NCI-H526 (cell line): ENCODE results near the gene CTDNEP1.

ENCODE experiments used
- DNase-seq, 2 experiments: peaks; one replicate each; lab custom pipeline; 2025; lab: John Stamatoyannopoulos, UW

CTDNEP1 gene

DNA sequence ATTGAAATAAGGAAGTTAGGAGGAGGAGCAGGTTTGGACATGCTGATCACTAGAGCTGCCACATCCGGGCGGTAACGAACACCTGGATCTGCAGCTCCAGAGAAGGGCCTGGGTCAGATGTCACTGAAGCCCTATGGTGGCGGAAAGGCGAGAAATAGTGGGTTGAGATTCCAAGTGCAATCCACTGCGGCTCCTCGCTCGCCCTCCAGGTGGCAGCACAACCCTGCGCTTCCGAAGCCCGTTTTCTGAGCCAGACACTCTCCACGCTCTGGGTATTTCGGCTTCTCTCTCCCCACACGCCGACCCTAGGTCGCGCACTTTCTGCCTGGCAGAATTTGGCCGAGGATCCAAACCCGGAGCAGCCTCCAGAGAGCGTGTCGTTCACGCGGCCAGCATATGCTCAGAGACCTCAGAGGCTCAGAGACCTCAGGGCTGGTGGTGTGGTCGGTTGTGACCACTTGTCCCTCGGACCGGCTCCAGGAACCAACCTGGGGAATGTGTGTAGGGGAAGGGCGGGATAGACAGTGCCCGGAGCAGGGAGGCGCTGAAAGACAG is 29.1 kb upstream of the CTDNEP1 start:
- peak; percentile 70 to 86 for DNase-seq

DNA sequence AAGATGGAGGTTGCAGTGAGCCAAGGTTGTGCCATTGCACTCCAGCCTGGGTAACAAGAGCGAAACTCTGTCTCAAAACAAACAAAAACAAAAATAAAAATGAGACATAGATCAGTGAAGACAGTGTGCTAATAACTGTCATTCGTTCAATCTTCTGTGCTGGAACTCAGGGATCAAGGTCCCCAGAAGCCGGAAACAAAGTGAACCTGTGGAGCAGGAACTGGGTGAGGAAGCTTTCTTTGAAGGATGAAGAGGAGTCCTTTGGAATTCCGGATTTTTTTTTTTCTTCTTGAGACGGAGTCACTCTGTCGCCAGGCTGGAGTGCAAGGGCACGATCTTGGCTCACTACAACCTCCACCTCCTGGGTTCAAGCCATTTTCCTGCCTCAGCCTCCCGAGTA is 27.9 kb upstream of the CTDNEP1 start:
- no peak for DNase-seq

DNA sequence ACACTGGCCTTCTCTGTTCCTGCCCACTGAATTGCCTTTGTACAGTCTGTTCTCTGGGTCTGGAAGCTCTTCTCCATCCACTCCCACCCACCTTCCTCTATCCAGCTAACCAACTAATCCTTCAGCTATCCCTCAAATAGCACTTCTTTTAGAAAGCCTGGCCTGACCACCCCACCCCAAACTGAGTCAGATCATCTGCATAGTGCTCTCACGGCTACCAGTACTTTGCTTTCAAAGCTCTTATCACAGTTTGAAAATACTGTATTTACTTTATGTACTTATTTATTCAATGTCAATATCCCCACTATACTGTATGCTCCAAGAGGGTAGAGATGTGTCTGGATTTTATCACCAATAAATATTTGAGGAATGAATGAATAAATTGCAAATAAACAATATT is 15.2 kb upstream of the CTDNEP1 start:
- no peak for DNase-seq

DNA sequence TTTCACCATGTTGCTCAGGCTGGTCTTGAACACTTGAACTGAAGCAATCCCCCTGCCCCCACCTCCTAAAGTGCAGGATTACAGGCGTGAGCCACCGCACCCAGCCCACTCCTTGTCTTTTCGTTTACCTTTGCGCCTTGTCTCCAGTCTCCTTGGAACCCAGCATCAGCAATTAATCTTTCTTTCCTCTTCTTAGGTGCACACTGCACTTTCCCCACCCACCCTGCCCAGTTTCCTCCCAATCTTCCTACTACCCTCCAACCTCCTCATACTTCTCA is 12.2 kb upstream of the CTDNEP1 start:
- no peak for DNase-seq

DNA sequence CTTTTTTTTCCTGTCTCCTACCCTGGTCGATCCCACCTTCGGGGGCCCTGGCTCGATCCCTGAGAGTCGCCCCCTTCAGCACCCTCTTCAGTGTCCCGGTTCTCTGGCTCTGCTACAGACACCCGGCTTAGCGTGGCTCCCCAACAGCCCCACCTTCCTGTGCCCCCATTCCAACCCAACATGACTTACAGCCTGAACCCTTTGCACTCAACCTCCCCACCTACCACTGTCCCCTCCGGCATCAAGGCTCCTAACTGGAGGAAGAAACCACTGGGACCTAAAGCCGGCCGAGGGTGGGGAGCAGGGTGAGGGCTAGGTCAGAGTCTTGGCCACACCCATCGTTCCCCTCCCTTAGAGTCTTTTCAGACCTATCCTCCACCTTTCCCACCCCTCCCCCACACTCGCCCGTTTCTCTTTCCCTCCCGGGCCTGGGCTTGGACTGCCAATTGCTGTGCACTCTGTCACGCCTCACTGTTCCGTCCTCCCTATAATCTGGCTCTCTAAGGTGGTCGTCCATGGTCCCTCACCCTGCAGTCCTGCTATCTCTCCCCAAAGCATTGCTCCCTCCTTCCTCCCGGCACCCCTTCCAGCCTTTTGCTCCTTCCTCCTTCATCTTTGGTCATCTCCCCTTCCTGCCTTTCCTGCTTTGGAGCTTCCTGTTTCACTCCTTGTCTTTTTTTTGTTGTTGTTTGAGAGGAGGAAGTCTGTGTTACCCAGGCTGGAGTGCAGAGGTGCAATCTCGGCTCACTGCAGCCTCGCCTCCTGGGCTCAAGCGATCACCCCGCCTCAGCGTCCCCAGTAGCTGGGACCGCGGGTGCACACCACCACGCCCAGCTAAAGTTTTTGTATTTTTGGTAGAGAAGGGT is 11.6 kb upstream of the CTDNEP1 start:
- DNase-seq: peak; percentile 34 to 70

DNA sequence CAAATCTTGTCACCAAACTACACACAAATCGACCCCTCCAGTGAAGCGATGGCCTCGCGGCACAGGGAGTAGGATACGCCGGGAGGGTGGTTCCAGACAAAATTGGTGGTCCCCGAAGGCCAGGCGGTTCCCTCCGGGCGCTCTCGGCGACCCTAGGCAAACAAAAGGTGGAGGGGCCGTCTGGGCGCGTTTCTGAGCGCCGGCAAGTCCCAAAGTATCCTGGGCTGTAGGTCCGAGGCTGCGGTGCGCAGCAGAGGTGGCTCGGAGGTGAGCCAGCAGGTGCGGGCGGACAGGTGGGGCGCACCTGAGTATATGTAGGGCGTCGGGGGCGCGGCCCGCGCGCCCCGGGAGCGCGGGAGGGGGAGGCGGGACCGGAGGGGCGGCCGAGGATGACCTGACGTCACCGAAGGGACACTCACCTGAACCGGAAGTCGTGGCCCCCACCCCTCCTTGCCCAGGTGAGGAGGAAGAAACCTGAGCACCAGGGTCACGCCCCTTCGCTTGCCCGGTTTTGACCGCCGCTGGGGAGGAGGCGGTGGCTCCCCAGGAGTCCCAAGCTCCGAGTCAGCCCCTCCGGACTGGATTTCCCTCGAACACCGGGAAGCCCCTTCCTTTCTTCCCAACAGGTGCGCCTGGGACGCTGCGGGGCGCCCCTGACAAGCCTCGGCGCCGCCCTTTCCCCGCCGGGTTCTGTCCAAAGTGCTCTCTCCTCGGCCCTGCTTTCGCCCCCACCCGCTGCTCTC is 10.8 kb upstream of the CTDNEP1 start, which contains the start of gene CLDN7:
TSS of gene CLDN7 (minus strand) at position 287 of the 743 bp plus-strand sequence. CDS start 435 bp downstream, outside the sequence.
- peak; percentile 65 to 91 for DNase-seq

DNA sequence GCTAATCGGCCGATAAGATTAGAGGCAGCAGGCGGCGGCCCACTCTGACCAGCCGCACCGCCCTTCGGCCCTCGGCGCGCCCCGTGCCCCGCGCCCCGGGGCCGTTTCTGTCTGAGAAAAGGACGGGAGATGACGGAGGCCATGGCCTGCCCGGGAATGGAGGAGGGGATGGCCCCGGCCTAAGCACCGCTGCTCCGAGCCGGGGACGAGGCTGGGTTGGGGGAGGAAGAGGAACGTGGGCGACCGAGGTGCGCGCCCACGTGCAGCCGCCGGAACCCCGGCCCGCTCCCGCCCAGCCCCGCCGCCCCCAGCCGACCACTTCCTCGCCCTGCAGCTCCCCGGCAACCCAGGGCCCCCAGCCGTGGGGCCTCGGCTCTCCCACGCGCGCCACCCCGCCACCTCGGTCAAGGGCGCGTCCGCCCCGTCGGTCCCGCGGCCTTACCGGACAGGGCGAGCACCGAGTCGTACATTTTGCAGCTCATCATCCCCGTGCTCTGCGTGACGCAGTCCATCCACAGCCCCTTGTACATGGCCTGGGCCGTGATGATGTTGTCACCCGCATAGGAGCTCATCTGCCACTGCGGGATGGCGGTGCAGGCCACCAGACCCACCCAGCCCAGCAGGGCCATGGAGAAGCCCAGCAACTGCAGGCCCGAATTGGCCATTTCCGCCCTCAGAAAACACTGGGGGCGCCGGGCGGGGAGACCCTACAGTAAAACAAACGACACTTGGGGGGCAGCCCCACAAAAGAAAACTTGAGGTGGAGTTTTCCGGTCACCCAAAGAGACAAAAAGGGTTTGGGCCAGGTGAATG is 10.1 kb upstream of the CTDNEP1 start:
- peak in 1 of 2 experiments; percentile 38 for DNase-seq

DNA sequence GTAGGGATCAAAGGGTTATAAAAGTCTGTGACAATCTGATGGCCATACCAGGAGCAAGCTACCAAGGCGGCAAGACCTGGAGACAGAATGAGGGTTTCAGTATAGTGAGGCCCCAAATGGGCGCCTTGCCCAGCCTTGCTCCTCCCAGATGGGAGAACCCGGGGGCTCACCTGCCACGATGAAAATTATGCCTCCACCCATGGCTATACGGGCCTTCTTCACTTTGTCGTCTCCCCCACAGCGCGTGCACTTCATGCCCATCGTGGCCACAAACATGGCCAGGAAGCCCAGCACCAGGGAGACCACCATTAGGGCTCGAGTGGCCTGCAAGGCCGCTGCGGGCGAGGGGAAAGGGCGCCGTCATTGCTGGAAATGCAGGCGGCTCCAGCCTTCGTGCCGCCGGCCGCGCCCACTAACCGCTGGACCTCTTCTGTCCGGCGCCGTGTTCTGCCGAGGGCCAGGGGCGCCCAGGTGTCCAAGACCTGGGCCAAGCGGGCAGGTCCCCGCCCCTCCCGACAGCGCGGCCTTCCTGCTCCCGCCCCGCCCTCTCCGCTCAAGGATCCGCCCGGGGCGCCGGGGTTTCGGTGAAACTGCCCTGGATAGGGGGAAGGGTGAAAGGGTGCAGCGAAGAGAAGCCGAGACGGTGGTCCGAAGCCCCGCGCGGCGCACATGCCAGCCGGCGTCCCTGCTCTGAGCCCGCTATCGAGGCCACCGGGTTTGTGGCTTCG is 9.3 kb upstream of the CTDNEP1 start:
- DNase-seq: peak in 1 of 2 experiments; percentile 61

DNA sequence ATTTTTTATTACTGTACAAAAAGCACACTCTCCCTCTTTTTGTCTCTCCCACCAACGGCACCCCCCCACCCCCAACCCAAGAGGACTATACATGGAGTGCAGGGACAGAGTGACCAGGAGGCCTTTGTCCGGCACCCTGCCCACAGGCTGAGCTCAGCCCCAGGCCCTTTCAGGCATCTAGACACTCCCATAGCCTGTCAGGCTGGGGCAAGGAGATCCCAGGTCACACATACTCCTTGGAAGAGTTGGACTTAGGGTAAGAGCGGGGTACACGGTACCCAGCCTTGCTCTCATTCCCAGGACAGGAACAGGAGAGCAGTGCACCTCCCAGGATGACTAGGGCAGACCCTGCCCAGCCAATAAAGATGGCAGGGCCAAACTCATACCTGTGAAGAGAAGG is 8.6 kb upstream of the CTDNEP1 start:
- no peak for DNase-seq

DNA sequence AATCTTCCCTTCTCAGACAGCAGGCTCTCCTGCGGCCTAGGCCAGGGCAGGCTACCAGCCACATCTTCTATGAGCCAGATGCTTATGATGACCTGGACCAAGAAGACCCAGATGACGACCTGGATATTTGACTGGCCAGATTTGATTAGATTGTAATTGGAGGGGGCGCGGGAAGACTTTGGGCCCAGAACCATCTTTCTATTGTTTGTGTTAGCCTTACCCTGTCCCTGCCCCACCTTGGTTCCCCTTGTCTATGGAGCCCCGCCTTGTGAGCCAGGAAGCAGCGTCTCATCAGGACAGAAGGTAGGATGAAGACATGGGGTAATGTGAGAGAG is 8.0 kb upstream of the CTDNEP1 start:
- DNase-seq: no peak

DNA sequence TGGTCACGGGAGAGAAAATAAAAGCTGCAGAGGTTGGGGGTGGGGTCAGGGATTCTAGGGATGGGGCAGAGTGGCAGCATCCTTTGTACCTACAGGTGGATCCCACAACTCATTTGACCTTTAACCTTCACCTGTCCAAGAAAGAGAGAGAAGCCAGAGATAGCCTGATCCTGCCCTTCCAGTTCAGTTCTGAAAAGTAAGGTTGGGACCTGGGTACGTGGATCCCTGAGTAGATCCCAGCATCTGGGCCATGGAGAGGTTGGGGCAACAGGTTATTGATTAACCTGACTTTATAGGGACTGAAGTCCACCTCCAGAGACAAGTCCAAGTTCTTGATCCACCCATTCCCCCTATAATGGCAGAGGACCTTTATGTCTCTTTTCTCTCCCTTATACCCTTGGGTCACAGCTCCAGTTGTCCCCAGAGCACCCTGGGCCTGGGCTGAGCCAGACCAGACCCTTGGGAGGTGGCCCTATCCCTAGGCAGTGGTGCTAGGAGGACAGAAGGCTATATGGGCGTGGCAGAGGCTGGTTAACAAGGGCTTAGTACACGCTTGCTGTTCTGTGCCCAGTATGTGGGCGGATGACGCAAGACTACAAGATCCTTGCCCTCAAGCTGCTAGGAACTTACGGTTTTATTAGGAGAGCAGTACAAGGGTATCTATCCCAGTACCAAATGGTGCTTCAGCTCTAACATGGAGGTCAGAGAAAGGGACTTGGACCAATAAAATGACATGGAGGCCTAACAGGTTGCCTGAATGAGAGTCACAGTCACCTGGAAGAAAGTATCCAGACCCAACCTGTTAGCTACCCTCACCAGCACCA is 7.4 kb upstream of the CTDNEP1 start:
- DNase-seq: no peak

DNA sequence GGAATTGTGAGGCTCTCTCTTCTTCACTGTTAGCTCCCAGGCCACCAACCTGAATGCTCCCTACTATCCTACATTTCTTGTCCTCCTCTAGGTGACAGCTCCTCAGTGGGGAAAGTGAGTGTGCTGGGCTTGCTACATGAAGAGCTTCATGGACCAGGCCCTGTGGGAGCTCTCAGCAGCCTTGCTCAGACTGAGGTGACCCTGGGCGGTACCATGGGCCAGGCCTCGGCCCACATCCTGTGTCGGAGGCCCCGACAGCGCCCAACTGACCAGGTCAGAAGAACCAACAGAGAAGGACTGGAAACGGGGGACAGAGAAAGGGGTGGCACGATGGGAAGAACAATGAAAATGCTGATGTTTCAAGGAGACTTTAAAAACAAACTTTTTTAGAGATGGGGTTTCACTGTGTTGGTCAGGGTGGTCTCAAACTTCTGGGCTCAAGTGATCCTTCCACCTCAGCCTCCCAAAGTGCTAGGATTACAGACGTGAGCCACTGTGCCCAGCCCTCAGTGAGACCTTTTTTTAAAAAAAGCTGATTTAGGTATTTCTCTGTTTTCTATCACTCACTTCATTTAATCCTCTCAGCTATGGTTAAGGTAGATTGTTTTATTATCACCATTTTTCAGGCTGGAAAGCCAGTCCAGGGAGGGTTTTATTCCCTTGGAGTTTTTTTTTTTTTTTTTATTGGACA is 5.4 kb upstream of the CTDNEP1 start:
- DNase-seq: no peak

DNA sequence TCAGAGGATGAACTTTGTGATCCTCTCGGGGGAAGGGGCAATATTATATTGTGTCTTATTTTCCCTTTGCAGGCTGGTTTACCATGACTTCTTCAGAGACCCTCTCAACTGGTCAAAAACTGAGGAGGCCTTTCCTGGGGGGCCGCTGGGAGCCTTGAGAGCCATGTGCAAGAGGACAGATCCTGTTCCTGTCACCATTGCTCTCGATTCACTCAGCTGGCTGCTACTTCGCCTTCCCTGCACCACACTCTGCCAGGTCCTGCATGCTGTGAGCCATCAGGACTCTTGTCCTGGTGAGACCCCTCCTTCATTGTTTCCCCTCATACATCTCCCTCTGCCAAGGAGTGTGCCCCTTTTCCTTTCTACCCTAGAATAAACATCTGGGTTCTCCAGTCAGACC is 3.0 kb upstream of the CTDNEP1 start:
- DNase-seq: no peak

DNA sequence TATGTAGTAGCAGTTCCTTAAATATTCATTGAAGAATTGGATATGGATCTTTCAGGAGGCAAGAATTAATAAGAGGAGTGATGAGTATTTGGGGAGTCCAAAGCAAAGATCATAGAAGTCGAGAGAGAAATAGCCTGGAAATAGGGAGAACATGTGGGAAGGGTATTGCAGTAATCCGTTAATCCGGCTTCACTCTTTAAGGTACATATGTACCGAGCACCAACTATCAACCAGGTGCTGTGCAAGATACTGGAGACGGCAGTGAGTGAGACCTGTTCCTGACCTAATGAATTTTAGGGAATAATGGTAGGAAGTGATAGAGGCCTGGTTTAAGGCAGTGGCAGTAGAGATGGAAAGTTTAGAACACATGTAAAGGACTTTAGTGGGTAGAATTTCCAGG is 1.5 kb upstream of the CTDNEP1 start:
- DNase-seq: no peak

DNA sequence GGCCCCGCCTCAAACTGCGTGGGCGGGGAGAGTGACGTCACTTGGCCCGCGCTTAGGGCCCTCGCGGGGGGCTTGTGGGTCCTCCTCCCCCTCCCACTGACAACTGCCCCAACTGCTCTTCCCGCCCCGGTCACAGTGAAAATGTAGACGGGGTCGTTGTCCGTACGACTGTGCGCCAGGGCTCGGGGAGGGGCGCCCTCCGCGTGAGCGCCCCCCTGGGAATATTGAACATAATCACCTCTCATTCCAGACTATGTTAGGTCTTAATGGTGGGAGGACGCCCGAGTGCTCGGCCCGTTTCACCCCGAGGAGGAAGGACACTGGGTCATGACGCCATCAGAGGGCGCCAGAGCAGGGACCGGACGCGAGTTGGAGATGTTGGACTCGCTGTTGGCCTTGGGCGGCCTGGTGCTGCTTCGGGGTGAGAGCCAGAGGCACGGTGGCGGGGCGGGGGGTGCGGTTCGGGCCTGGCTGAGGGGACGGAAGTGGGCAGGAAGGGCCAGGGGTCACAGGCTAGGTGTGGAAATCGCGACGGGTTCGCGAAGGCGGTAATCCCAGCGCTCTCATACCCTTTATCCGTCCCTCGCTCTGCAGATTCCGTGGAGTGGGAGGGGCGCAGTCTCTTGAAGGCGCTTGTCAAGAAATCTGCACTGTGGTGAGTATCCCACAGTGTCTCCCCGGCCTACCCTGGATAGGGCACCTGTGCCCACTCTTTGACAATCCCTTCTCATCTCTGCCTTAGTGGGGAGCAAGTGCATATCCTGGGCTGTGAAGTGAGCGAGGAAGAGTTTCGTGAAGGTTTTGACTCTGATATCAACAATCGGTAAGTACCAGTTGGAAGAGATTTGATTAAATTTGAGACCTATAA is 876 bp upstream of the CTDNEP1 start, which contains the start of gene ELP5:
TSS of gene ELP5 (plus strand) at position 40 of the 868 bp plus-strand sequence. CDS start at position 376, 336 bp downstream.
- peak; percentile 89 to 92 for DNase-seq

DNA sequence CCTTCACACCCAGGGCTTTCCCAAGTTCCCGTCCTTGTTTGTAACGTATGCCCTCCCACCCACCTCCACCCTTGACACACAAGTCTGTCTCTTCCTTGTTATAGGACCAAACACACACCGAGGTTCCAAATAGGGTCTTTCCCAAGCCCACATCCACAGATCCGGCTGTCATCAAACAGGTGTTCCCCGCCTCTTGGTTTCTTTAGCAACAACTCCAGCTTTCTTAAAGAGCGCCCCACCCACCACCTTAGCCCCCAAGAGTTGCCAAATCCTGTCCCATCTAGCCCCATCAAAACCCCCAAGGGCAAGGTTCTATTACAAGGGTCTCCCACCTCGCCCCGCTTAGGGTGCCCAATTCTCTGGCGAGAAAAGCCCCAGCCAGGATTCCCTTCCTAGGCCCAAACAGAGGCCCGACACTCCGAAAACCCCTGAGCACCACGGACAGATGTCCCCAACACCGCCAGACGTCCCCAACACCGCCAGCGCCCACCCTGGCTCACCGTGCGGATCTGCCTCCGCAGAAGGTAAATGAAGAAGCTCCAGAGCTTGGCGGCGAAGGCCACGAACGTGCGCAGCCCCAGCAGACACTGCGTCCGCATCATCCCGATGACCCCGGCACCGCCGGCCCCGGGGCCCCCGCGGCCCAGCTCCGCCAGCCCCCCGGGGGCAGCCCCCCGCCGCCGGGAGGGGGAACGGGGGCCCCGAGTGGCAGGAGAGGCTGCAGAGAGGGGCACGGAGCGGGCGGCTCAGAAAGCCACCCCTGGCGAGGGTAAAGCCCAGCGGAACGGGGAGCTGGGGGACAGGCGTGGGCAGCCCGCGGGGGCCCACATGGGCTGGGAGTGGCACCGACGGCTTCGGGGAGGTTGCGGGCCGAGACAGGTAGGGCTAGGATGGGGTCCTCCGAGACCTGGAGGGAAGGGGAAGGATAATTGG is 573 bp downstream of the CTDNEP1 start:
- DNase-seq: no peak

DNA sequence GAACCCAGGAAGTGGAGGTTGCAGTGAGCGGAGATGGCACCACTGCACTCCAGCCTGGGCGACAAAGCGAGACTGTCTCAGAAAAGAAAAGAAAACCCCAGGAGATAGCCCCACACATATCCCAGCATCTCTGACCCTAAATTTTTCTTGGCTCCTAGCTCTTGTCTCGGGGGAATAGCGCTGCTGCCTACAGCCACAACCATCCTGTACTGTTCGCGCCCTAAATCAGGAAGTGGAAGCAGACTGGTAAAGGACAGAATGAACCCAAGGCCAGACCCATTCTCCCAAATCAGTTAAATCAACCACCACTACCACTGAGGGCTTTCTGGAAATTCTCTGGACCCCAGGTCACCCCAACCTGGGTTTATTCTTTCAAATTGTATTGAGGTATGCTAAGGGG is 1.7 kb downstream of the CTDNEP1 start:
- no peak for DNase-seq

DNA sequence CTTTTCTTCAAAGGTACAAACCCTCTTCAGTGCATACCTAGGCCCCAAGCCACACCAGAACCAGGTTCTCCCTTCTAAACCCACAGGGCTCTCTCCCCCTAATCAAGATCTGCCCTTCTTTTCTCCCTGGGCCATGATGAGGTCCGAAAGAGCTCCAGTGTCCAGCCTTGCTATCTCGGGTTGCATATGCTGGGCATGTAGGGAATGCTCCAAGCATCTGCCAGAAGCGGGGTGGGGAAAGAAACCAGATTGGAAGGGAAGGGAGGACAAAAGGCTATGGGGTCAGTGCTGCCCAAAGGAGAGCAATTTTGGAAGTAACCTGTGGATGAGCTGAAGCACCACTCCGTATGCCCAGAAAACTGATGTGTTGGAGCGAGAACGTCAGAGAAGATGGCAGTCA is 2.3 kb downstream of the CTDNEP1 start:
- no peak for DNase-seq
